Stimulated activated CD8-positive, alpha-beta memory T cell treated with anti-CD3 and anti-CD28 coated beads, Interleukin-12 subunit alpha, Interleukin-12 subunit beta, amount 100 ng/mL, for 24 hours (primary cell): ENCODE results near the gene OR7D2.
"Not testable (repeated sequence)": the region's sequence is repeated elsewhere in the genome, so short reads cannot be mapped to it uniquely, and the experiment has no call there.

Source experiments
- DNase-seq: peaks from one replicate; pipeline ENCODE4 v3.0.0-alpha.2; 2020; ENCODE audit errors: extremely low read depth

The OR7D2 gene

GRCh38 chr19:9178901-9179300 lies at the start of gene OR7D2:
OR7D2 (plus strand) TSS chr19:9178979; CDS start chr19:9185782, 6,803 bp downstream.
- DNase-seq, result no peak

GRCh38 chr19:9130965-9131364 lies 47.8 kb upstream of the OR7D2 start:
- no peak for DNase-seq

- no peak for DNase-seq
Measured at GRCh38 chr19:9132422-9132821, 46.4 kb upstream of the OR7D2 start.

GRCh38 chr19:9139609-9140158 lies 39.1 kb upstream of the OR7D2 start:
- no peak for DNase-seq

GRCh38 chr19:9140159-9140874 lies 38.5 kb upstream of the OR7D2 start, which contains the start of gene ZNF317:
ZNF317 (plus strand) TSS chr19:9140397; CDS start chr19:9156017, 15,620 bp downstream.
- peak; percentile 80 for DNase-seq

GRCh38 chr19:9144920-9145319 lies 33.9 kb upstream of the OR7D2 start:
- no peak for DNase-seq

- DNase-seq, result no peak
Measured at GRCh38 chr19:9146882-9147281, 31.9 kb upstream of the OR7D2 start.

- no peak for DNase-seq
Measured at GRCh38 chr19:9148697-9149096, 30.1 kb upstream of the OR7D2 start.

- DNase-seq, result no peak
Measured at GRCh38 chr19:9149997-9150396, 28.8 kb upstream of the OR7D2 start.

GRCh38 chr19:9150650-9151049 lies 28.1 kb upstream of the OR7D2 start:
- DNase-seq, result no peak

- no peak for DNase-seq
Measured at GRCh38 chr19:9151367-9151766, 27.4 kb upstream of the OR7D2 start.

- no peak for DNase-seq
Measured at GRCh38 chr19:9155591-9155990, 23.2 kb upstream of the OR7D2 start.

- DNase-seq, result no peak
Measured at GRCh38 chr19:9156304-9156703, 22.5 kb upstream of the OR7D2 start.

GRCh38 chr19:9159891-9160290 lies 18.9 kb upstream of the OR7D2 start:
- no peak for DNase-seq

GRCh38 chr19:9161427-9161826 lies 17.4 kb upstream of the OR7D2 start:
- DNase-seq, result no peak

- no peak for DNase-seq
Measured at GRCh38 chr19:9165261-9165660, 13.5 kb upstream of the OR7D2 start.

GRCh38 chr19:9166846-9167245 lies 11.9 kb upstream of the OR7D2 start:
- no peak for DNase-seq

- DNase-seq, result no peak
Measured at GRCh38 chr19:9171393-9171991, 7.3 kb upstream of the OR7D2 start.

- no peak for DNase-seq
Measured at GRCh38 chr19:9175326-9175725, 3.5 kb upstream of the OR7D2 start.

GRCh38 chr19:9183000-9183399 lies 4.2 kb downstream of the OR7D2 start:
- no peak for DNase-seq

GRCh38 chr19:9187191-9187590 lies 8.4 kb downstream of the OR7D2 start:
- DNase-seq, result no peak

- DNase-seq, result no peak
Measured at GRCh38 chr19:9189535-9189934, 10.8 kb downstream of the OR7D2 start.

GRCh38 chr19:9198044-9198443 lies 19.3 kb downstream of the OR7D2 start:
- not testable (repeated sequence) for DNase-seq
